ENCODE results near the gene DDX51. TPM values are rescaled to one million over a fixed set of nuclear protein-coding genes. Genes with fewer than 3 reads are reported as not detected.

Gene DDX51
- total RNA-seq, 1 experiment from 2014 or later = 26.7 TPM

- Histone ChIP-seq H3K9me3 (ENCODE audit: low read length) (no peaks in the 10 kb centered on the region), H3K4me2 (ENCODE audit: low read length) (no peak overlapping the region), H3F3A (ENCODE audit: low read length, unreplicated experiment) (no peaks in the 10 kb centered on the region), H3K4me3 (ENCODE audit: low read length) (no peak overlapping the region), H2AFZ (ENCODE audit: low read length) (no peak overlapping the region), H3K79me2 (ENCODE audit: low read length) (no peaks in the 10 kb centered on the region), H4K20me1 (ENCODE audit: low read length) (no peaks in the 10 kb centered on the region), H3K27ac (ENCODE audit: low read length) (no peak overlapping the region), H3K4me1 (ENCODE audit: insufficient read depth, low read length) (peaks cover 23% of the 10 kb centered on the region), H3K9ac (ENCODE audit: low read length) (no peak overlapping the region), H3K36me3 (ENCODE audit: low read depth, low read length) (no peaks in the 10 kb centered on the region), H3K27me3 (ENCODE audit: low read length) (no peaks in the 10 kb centered on the region), H3K9me2 (replicated peaks; ENCODE audit: low read length) (no peaks in the 10 kb centered on the region)
- BruUV-seq (replicated peaks) = no TSS peak
- ATAC-seq (no peak), DNase-seq (no peak)
- ChIA-PET POLR2A (ENCODE audit: unreplicated experiment) (no interaction called here), CTCF (no interaction called here)
- TF ChIP-seq CTCF (conservative IDR thresholded peaks at IDR 0.05; ENCODE audit: low read depth, low read length) = no peak
- no peak for TF ChIP-seq EZH2 (IDR thresholded peaks at IDR 0.05; ENCODE audit: low read length, unreplicated experiment)
- no peak for TF ChIP-seq EZH2phosphoT487 (IDR thresholded peaks at IDR 0.05; ENCODE audit: borderline replicate concordance, low read length)
- intact Hi-C loops (cut with micrococcal nuclease) = no loop called here
Observed at GRCh38 chr12:132167611-132168310, 23.6 kb upstream of the DDX51 start.

GRCh38 chr12:132166801-132167591 is 22.9 kb upstream of the DDX51 start:
- Histone ChIP-seq H3K4me1 (ENCODE audit: insufficient read depth, low read length) (peaks cover 29% of the 10 kb centered on the region), H3K4me3 (ENCODE audit: low read length) (no peak overlapping the region), H4K20me1 (ENCODE audit: low read length) (no peaks in the 10 kb centered on the region), H2AFZ (ENCODE audit: low read length) (no peak overlapping the region), H3K36me3 (ENCODE audit: low read depth, low read length) (no peaks in the 10 kb centered on the region), H3K4me2 (ENCODE audit: low read length) (no peak overlapping the region), H3K9ac (ENCODE audit: low read length) (no peak overlapping the region), H3K79me2 (ENCODE audit: low read length) (no peaks in the 10 kb centered on the region), H3K27ac (ENCODE audit: low read length) (no peak overlapping the region), H3K27me3 (ENCODE audit: low read length) (no peaks in the 10 kb centered on the region), H3K9me2 (replicated peaks; ENCODE audit: low read length) (no peaks in the 10 kb centered on the region), H3F3A (ENCODE audit: low read length, unreplicated experiment) (no peaks in the 10 kb centered on the region), H3K9me3 (ENCODE audit: low read length) (no peaks in the 10 kb centered on the region)
- ChIA-PET POLR2A (ENCODE audit: unreplicated experiment) (no interaction called here), CTCF (no interaction called here)
- no TSS peak for BruUV-seq (replicated peaks)
- no peak for DNase-seq
- TF ChIP-seq EZH2 (IDR thresholded peaks at IDR 0.05; ENCODE audit: low read length, unreplicated experiment) (no peak), EZH2phosphoT487 (IDR thresholded peaks at IDR 0.05; ENCODE audit: borderline replicate concordance, low read length) (no peak), CTCF (conservative IDR thresholded peaks at IDR 0.05; ENCODE audit: low read depth, low read length) (no peak)
- ATAC-seq = no peak
- intact Hi-C loops (cut with micrococcal nuclease) = no loop called here

DNA sequence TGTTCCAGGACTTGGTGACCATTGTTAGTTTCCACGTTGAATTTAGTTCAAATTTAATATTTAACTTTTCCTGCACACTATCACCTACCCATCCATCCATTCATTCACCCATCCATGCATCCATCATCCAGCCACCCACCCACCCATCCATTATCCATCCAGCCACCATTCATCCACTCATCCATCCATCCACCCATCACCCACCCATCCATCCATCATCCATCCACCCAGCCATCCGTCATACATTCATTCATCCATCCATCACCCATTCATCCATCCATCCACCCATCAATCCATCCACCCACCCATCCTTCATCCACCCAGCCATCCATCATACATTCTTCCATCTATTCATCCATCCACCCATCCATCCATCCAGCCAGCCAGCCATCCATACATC is 22.0 kb upstream of the DDX51 start:
- ATAC-seq (no peak), DNase-seq (no peak)
- no TSS peak for BruUV-seq (replicated peaks)
- Histone ChIP-seq H3K4me2 (ENCODE audit: low read length) (no peak overlapping the region), H3K36me3 (ENCODE audit: low read depth, low read length) (no peaks in the 10 kb centered on the region), H3K27me3 (ENCODE audit: low read length) (no peaks in the 10 kb centered on the region), H3K9me3 (ENCODE audit: low read length) (no peaks in the 10 kb centered on the region), H3K9me2 (replicated peaks; ENCODE audit: low read length) (no peaks in the 10 kb centered on the region), H4K20me1 (ENCODE audit: low read length) (no peaks in the 10 kb centered on the region), H3F3A (ENCODE audit: low read length, unreplicated experiment) (no peaks in the 10 kb centered on the region), H2AFZ (ENCODE audit: low read length) (no peak overlapping the region), H3K27ac (ENCODE audit: low read length) (no peak overlapping the region), H3K9ac (ENCODE audit: low read length) (no peak overlapping the region), H3K79me2 (ENCODE audit: low read length) (no peaks in the 10 kb centered on the region), H3K4me1 (ENCODE audit: insufficient read depth, low read length) (peaks cover 29% of the 10 kb centered on the region), H3K4me3 (ENCODE audit: low read length) (no peak overlapping the region)
- POLR2A ChIA-PET (ENCODE audit: unreplicated experiment) = no interaction called here
- TF ChIP-seq EZH2phosphoT487 (IDR thresholded peaks at IDR 0.05; ENCODE audit: borderline replicate concordance, low read length) (no peak), EZH2 (IDR thresholded peaks at IDR 0.05; ENCODE audit: low read length, unreplicated experiment) (no peak), CTCF (conservative IDR thresholded peaks at IDR 0.05; ENCODE audit: low read depth, low read length) (no peak)
- intact Hi-C loops (cut with micrococcal nuclease) = no loop called here
- CTCF ChIA-PET = no interaction called here

Measured in PC-3 (cell line).